Neural progenitor cell (in vitro differentiated cells): ENCODE measurements around the gene RASGRP4.

Experiments used
- EZH2 ChIP-seq: fragments of 200-600 bp; sonication (generic); IDR thresholded peaks from 2 replicates; pipeline ENCODE4 v1.6.1; 2017; ENCODE audit warnings: antibody characterized with exemption, mild to moderate bottlenecking, moderate library complexity
- EZH2phosphoT487 ChIP-seq: fragments of 200-600 bp; sonication (generic); IDR thresholded peaks from 2 replicates; pipeline ENCODE4 v1.6.1; 2017; ENCODE audit warnings: antibody characterized with exemption
- TF ChIP-seq, protein P1 (sequence below): fragments of 200-600 bp; sonication (generic); IDR thresholded peaks from 2 replicates; pipeline ENCODE4 v1.5.1; 2017; ENCODE audit warnings: antibody characterized with exemption, mild to moderate bottlenecking

DNA sequence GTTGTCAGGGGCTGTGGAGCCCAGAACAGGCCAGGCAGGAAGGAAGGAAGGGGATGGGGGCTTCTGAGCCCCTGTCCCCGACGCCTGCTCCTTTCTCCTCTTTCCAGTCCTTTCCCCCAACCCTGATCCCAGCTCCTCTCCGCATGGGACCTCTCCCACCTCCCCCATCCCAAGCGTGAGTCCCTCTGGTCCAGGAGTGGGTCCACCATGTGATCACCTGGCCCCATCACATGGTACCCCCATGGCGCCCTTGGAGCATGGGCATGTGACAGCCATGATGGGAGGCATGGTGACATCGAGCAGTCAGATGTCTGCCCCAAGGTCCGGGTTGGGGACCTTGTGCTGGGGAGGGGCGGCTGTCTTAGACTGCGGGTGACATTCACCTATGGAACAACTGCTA lies 16.7 kb upstream of the RASGRP4 start:
- TF ChIP-seq, protein P1, sequence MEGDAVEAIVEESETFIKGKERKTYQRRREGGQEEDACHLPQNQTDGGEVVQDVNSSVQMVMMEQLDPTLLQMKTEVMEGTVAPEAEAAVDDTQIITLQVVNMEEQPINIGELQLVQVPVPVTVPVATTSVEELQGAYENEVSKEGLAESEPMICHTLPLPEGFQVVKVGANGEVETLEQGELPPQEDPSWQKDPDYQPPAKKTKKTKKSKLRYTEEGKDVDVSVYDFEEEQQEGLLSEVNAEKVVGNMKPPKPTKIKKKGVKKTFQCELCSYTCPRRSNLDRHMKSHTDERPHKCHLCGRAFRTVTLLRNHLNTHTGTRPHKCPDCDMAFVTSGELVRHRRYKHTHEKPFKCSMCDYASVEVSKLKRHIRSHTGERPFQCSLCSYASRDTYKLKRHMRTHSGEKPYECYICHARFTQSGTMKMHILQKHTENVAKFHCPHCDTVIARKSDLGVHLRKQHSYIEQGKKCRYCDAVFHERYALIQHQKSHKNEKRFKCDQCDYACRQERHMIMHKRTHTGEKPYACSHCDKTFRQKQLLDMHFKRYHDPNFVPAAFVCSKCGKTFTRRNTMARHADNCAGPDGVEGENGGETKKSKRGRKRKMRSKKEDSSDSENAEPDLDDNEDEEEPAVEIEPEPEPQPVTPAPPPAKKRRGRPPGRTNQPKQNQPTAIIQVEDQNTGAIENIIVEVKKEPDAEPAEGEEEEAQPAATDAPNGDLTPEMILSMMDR: no peak
- no peak for TF ChIP-seq EZH2
- TF ChIP-seq EZH2phosphoT487: no peak
